ENCODE data around the gene DCK. TPM values are rescaled to one million over a fixed set of nuclear protein-coding genes. Genes with fewer than 3 reads are reported as not detected.
A peak's percentile ranks its signal among the peaks of the same experiment; 100 is the strongest.

Gene DCK
- total RNA-seq, result 10 to 100 TPM; 11.1 to 11.7 TPM

DNA sequence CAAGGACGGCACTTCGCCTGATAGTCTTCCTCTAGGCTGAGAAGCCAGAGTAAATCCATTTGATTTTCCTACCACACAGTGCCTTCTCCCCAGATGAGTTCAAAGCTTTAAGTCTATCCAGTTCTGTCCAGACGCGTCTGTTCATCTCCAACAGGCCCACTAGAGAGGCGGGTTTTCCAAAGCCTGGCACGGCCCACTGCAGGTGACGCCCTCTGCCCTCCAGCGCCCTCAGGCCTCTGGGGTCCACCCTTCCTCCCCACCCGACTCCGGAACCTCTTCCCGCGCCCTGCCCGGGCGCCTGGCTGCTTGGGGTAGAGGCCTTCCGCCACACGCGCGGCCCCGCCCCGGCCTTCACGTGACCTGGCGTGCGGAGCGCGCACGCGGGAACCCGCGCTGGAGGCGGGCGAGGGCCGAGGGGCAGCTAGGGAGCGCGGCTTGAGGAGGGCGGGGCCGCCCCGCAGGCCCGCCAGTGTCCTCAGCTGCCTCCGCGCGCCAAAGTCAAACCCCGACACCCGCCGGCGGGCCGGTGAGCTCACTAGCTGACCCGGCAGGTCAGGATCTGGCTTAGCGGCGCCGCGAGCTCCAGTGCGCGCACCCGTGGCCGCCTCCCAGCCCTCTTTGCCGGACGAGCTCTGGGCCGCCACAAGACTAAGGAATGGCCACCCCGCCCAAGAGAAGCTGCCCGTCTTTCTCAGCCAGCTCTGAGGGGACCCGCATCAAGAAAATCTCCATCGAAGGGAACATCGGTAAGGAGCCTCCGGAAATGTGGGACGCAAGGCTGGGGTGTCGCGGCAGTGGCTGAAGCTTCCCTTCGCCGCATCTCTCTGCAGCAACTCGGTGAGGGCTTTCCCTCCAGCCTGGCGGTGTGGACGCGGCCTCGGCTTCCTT, at the start of gene DCK:
TSS of gene DCK (plus strand) at position 469 of the 888 bp plus-strand sequence. CDS start at position 656, 187 bp downstream.
- TF ChIP-seq, protein P1, sequence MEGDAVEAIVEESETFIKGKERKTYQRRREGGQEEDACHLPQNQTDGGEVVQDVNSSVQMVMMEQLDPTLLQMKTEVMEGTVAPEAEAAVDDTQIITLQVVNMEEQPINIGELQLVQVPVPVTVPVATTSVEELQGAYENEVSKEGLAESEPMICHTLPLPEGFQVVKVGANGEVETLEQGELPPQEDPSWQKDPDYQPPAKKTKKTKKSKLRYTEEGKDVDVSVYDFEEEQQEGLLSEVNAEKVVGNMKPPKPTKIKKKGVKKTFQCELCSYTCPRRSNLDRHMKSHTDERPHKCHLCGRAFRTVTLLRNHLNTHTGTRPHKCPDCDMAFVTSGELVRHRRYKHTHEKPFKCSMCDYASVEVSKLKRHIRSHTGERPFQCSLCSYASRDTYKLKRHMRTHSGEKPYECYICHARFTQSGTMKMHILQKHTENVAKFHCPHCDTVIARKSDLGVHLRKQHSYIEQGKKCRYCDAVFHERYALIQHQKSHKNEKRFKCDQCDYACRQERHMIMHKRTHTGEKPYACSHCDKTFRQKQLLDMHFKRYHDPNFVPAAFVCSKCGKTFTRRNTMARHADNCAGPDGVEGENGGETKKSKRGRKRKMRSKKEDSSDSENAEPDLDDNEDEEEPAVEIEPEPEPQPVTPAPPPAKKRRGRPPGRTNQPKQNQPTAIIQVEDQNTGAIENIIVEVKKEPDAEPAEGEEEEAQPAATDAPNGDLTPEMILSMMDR (IDR thresholded peaks at IDR 0.05), result no peak
- H3K4me1 ChIP-seq (ENCODE audit: control insufficient read depth in 1 of 2, low read depth in 2 of 2), result peaks cover 0 to 12% of the 10 kb centered on the region in 2 donors
- H3K36me3 ChIP-seq, result no peaks in the 10 kb centered on the region
- H3K4me3 ChIP-seq, result peak within 1 kb of the TSS; percentile 84
- no peaks in the 10 kb centered on the region for H3K27me3 ChIP-seq (replicated peaks; ENCODE audit: insufficient read depth)
- no peaks in the 10 kb centered on the region for H3K9me3 ChIP-seq
- DNase-seq (ENCODE audit: low spot score), result peak; percentile 47
- H3K27ac ChIP-seq, result peak within 1 kb of the TSS; percentile 78 to 82
- peak; percentile 91 for ATAC-seq (ENCODE audit: insufficient number of reproducible peaks, low FRiP score, low read depth)

DNA sequence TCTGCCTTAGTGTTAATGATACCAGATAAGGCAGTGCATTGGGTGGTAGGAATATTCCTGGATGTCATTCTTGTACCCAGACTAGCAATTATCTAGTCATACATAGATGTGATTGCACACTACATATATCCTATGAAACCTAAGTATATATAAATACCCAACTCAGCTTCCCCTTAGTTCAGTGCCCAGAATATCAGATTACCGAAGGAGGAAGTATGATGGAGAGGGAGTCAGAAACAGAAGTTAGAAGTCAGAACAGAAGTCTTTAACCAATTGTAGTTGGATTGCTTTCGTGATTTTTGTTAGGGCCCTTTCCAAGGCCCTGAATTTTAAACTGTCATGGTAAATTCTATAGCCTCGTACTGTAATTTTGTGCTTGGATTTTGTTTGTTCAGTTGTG, 48.4 kb upstream of the DCK start:
- H3K4me3 ChIP-seq, result no peak overlapping the region
- H3K4me1 ChIP-seq (ENCODE audit: control insufficient read depth in 1 of 2, low read depth in 2 of 2), result peaks cover 6 to 22% of the 10 kb centered on the region in 2 donors
- ATAC-seq (ENCODE audit: insufficient number of reproducible peaks, low FRiP score, low read depth), result no peak
- H3K9me3 ChIP-seq, result no peaks in the 10 kb centered on the region
- H3K27me3 ChIP-seq (replicated peaks; ENCODE audit: insufficient read depth), result no peaks in the 10 kb centered on the region
- TF ChIP-seq, protein P1 (IDR thresholded peaks at IDR 0.05), result no peak
- DNase-seq (ENCODE audit: low spot score), result no peak
- no peak overlapping the region for H3K27ac ChIP-seq
- no peaks in the 10 kb centered on the region for H3K36me3 ChIP-seq

DNA sequence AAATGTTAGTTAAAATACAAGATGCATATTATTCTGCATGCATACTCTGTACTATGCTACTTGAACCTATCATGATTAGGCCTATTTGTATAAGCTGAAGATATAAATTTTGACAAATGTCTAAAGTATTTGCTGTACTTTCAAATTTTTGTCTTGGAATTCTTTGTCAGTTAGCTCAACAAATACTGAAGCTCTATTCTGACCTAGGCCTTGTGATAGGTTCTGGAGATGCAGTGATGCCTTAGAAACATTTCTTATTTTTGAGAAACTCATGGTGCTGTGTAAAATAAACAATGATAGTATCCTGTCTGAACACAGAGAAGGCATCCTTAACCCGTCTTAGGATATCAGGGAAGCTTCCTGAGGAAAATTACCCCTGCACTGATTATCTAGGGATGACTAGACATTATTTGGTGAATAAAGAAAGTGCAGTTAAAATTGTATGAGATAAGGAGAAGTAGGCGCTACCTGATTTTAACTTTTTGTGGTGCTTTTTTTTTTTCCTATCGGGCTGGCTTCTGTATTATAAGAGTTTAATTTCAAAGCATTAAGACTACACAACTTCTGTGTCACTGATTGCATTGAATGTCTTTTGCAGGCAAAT, 47.9 kb upstream of the DCK start:
- ATAC-seq (ENCODE audit: insufficient number of reproducible peaks, low FRiP score, low read depth), result no peak
- H3K4me1 ChIP-seq (ENCODE audit: control insufficient read depth in 1 of 2, low read depth in 2 of 2), result peaks cover 6 to 22% of the 10 kb centered on the region in 2 donors
- H3K4me3 ChIP-seq, result no peak overlapping the region
- TF ChIP-seq, protein P1 (IDR thresholded peaks at IDR 0.05), result no peak
- no peak for DNase-seq (ENCODE audit: low spot score)
- H3K27ac ChIP-seq, result no peak overlapping the region
- no peaks in the 10 kb centered on the region for H3K36me3 ChIP-seq
- H3K9me3 ChIP-seq, result no peaks in the 10 kb centered on the region
- no peaks in the 10 kb centered on the region for H3K27me3 ChIP-seq (replicated peaks; ENCODE audit: insufficient read depth)

DNA sequence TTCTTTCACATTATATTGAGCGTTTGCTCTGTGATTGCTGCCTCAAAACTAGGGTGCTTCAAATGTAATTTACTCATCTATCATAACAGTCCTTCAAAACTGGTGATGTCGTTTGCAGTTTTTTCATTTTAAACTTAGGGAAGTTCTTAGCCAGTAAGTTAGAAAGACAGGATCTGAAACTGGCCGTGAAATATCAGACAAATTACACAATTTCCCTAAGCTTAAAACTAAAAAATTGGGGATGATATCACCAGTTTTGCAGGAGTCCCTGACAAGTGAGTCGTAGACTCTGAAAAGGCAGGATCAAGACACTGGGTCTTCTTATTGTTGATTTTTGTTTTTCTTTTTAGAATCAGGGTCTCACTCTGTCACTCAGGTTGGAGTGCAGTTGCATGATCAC, 46.5 kb upstream of the DCK start:
- Histone ChIP-seq H3K36me3 (no peaks in the 10 kb centered on the region), H3K27me3 (replicated peaks; ENCODE audit: insufficient read depth) (no peaks in the 10 kb centered on the region), H3K27ac (no peak overlapping the region), H3K4me3 (no peak overlapping the region), H3K9me3 (no peaks in the 10 kb centered on the region), H3K4me1 (ENCODE audit: control insufficient read depth in 1 of 2, low read depth in 2 of 2) (peaks cover 6 to 22% of the 10 kb centered on the region in 2 donors)
- TF ChIP-seq, protein P1 (IDR thresholded peaks at IDR 0.05), result no peak
- ATAC-seq (ENCODE audit: insufficient number of reproducible peaks, low FRiP score, low read depth) (no peak), DNase-seq (ENCODE audit: low spot score) (no peak)

DNA sequence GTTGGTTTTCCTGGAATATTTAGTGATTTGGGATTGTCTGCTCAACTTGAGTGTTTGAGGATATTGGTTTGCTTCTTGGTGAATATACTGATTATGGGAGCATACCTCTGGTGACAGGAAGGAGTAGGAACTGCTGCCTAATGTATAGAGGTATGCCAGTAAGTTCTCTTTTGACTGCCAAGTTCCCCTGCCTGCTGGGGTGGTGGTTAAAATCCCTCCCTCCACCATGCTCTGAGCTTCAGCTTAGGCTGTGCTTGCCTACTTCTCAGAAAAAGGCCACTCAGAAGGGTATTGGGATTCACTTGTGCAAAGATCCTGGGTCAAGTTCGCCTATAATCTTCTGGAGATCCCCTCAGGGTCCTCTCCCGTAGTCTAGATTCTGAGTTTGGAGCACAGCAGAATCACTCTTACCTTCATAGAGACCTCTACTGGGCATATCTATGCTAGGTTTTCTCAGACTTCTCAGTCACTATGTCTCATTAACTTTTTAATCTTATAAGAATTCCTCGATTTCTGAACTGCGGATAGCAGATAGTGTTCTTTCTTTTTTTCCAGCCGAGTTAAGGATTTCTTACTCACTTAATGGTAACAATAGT, 44.7 kb upstream of the DCK start:
- H3K4me1 ChIP-seq (ENCODE audit: control insufficient read depth in 1 of 2, low read depth in 2 of 2), result peaks cover 6 to 22% of the 10 kb centered on the region in 2 donors
- H3K4me3 ChIP-seq, result no peak overlapping the region
- no peaks in the 10 kb centered on the region for H3K9me3 ChIP-seq
- DNase-seq (ENCODE audit: low spot score) (no peak), ATAC-seq (ENCODE audit: insufficient number of reproducible peaks, low FRiP score, low read depth) (no peak)
- no peak overlapping the region for H3K27ac ChIP-seq
- H3K36me3 ChIP-seq, result no peaks in the 10 kb centered on the region
- TF ChIP-seq, protein P1 (IDR thresholded peaks at IDR 0.05), result no peak
- H3K27me3 ChIP-seq (replicated peaks; ENCODE audit: insufficient read depth), result no peaks in the 10 kb centered on the region
